GM21576 (cell line): Measurements from ENCODE around the gene TTC9.

Experiments used
- ATAC-seq: cut with Tn5 transposase; IDR thresholded peaks from one replicate; pipeline ENCODE4 v1.9.1; 2021; ENCODE audit warnings: mild to moderate bottlenecking, moderate library complexity; ENCODE audit not compliant: unreplicated experiment

Gene TTC9

DNA sequence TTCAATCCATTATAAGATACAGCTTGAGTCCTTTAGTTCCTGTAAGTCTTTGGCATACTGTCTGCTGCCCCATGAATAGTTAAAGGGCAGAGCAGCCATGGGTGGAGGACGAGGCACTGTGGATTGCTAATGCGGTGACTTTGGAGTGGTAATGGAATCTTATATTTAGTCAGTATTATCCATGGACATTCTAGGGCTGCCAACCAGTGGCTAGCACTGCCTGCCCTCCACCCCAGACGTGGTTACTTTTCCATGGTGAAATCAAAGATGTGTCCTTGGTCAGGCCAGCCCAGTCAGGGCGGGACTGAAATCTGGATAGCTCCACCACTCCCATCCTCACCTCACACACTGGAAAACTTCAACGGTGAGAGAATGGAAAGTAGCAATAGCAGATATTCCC, 2.3 kb downstream of the TTC9 start:
- ATAC-seq: no peak

DNA sequence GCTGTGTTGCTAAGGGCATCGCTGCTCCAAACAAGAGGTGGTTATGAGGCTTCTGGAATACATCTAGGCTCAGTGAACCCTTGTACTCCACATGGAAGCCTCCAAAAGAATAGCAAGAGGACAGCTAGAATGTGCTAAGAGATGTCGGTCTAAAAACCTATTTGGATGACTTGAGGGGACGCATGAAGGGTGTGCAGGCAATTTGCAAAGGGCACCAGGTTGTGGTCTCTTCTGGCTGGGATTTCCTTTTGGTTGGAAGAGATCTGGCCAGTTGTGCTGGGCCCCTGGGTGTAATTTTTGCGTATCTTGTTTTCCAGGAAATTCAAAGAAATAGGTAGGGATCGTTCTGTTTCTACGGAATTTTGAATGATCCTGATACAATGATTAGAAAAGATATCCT, 4.2 kb downstream of the TTC9 start:
- no peak for ATAC-seq

DNA sequence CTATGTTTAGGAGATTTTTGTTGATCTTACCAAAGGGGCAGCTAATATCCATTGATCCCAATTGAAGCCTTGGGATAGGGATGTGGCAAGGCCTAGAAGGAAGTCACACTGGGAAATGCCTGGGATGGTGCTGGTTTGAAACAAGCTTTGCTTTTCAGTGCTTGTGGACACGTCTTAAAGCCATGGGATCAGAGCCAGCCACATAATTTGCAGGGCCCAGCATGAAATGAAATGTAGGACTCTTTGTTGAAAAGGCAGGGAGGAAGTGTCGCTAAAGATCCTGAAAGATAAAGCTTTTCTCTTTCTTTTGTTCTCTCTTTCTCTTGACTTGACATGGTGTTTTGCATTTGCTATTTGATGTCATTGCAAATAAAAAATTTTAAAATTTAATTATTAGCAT, 5.0 kb downstream of the TTC9 start:
- ATAC-seq: no peak

DNA sequence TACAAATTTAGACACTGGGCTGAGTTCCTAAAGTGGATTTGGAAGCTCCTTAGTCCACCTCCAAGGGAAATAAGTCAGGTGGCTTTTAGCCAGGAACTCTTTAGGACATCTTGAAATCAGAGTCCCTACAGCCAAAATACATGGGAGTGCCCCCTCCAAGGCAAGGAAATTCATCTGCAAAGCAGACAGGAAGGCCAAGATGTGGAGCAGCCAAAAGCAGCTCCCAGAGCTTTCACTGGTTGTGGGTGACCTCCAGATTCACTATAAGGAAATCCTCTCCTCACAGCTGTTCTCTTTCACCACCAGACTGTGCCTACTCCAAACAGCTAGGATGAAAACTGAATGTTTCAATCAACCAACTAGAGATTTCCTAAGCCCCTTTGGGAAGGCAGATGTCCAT, 6.6 kb downstream of the TTC9 start:
- ATAC-seq: no peak

DNA sequence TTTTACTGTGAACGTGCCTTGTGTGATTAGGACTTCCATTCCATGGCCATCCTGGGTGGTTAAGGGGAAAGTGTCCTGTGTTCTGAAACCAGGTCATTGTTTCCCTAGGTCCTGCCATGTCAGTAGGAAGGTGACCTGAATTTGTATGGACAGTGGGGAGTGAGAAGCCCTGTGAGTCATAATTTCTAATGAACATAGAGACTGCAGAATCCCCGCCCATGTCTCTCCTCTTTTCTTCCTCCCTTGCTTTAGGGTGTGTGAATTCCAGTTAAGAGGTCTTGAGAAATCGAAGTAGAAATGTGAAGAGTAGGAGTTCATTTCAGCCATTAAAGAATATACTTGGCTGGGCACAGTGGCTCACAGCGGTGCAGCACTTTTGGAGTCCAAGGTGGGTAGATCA, 8.1 kb downstream of the TTC9 start:
- ATAC-seq: no peak

DNA sequence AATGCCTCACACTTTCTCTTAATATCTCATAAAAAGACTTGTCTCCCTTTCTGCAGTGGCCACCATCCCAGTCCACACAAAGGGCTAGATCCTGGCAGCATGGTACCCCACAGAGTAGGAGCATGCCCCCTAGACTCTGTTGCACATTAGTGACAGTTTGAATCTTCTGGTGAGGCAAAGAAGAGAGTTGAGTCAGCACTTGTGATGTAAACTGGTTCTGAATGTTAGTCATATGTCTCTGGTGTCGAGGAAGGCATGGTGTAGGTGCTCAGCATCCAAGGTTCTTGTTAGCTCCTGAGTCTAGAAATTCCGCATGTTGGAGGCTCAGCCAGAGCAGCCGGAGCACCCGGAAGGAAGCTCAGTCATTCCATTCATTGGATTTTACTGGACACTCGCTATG, 9.8 kb downstream of the TTC9 start:
- no peak for ATAC-seq

DNA sequence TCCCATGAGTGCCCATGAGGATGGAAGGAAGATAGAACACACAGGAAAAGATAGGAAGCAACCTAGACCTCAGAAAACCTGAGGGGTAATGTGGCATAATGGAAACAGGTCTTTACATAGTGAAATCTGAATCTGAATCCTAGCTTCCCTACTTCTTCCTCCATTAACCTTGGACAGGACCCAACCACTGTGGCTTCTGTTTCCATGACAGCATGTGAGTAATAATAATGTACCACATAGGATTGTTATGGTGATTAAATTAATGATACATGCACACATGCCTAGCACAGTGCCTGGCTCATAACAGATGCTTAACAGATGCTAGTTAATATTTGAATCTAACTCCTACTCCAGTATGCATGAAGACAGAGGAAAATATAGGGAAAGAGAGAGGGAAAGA, 11.2 kb downstream of the TTC9 start:
- no peak for ATAC-seq

DNA sequence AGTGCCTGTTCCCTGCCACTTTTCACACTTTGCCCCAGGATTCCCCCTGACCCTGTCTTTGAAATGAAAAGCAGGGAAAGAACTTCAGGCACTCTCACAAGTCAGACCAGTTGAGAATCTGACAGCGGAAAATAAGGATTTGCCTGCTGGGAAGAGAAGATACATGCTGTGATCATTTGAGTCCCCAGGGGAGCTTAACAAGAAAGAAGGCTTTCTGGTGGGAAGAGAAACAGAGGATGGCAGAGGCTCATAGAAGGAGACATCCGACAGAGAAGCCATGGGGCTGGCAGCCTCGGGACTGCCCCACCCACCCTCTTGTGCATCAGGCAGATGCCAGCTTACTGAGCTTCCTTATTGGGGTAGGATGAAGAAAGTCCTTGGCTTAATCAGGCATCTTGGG, 11.9 kb downstream of the TTC9 start:
- ATAC-seq: no peak

DNA sequence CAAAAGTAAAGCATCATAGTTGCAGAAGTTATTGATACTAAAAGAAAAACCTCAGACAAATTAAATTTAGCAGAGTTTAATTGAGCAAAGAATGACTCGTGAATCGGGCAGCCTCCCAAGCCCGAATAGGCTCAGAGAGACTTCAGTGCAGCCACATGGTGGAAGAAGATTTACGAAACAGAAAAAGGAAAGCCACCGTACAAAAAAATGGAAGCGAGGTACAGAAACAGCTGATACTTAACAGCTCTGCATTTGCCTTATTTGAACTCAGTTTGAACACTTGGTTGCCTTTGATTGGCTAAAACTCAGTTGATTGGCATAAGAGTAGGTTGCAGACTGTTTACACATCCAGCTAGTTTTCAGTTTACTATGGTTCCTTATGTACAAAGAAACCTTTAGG, 12.9 kb downstream of the TTC9 start:
- ATAC-seq: no peak

DNA sequence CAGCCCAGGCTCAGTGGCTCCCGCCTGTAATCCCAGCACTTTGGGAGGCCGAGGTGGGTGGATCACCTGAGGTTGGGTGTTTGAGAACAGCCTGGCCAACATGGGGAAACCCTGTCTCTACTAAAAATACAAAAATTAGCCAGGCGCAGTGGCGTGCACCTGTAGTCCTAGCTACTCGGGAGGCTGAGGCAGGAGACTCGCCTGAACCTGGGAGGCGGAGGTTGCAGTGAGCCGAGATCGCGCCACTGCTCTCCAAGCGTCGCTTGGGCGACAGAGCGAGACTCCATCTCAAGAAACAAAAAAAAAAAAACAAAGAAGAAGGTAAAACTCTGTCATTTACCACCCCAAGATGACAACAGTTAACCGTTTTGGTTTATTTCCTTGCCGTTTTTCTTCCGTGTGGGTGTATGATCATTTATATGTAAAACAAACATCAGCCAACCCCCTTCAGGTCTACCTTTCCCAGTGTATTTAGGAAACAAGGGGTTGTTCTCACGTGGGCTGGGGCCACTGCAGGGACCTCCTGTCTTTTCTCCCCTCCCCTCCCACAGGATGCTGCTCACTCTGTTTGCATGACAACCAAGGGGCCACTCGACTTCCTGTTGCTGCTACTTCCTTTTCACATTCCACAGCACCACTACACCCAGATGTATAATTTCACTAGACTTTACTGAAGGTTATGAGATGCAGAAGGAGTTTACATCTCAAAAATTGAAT, 13.6 kb downstream of the TTC9 start:
- ATAC-seq: peak; percentile 66

DNA sequence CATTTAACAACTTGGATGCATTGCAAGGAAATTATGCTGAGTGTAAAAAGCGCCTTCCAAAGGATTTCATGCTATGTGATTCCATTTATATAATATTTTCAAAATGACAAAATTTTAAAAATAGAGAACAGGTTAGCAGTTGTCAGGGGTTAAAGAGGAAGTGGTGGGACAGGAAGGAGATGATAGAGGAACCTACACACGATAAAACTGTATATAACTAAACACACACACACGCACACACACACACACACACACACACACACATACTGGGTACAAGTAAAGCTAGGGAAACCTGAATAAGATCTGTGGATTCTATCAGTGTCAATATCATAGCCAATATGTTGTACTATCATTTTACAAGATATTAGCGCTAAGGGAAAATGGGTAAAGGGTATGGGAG, 17.2 kb downstream of the TTC9 start:
- ATAC-seq: no peak

DNA sequence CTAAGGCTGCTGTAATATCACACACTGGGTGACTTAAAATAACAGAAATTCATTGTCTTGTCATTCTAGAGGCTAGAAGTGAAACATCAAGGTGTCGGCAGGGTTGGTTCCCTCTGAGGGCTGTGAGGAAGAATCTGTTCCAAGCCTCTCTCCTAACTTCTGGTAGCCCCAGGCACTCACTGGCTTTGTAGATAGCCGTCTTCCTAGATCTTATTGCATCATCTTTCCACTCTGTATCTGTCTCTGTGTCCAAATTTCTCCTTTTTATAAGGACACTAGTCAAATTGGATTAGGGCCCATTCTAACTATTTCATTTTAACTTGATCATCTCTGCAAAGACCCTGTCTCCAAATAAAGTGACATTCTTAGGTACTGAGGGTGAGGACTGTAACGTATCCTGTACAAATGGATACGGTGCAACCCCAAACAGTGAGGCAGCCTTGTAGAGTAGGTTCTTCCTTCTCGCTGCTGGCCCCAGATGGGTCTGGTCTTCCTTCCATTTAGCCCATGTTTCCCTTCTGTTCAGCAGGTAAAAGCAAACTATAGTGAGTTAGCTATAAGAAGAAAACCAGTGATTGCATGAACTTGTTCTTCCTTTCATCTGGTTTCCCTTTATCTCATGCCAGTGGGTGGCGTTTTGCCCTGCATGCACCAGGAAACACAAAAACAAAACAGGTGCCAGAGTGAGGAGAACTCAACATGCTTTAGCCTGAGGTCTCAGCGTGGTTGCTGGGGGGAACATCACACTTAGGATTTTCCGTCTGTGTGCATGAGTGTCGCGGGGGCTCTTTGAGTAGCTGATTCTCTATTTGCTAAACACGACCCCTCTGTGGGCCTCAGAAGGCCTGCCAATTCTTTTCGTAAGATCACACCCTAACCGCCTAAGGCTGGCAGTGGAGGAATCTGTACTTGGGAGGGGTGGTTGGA, 19.5 kb downstream of the TTC9 start:
- ATAC-seq: no peak

DNA sequence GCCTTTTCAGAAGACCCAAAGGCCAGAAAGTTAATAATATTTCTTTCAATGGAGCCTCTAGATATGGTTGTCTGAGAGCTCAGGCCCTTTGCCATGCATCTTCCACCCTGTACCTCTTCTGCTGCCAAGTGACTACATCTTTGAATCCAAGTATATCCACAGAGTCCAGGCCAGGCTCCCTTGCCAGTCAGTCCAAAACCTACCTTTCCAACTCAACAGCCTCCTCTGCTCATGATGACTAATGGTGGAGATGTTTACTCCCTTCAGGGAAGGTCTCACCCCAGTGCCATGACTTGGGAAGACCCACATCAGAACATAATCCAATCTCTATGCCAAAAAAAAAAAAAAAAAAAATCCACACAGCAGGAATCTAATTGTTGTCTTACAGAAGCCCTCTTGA, 20.4 kb downstream of the TTC9 start:
- no peak for ATAC-seq

DNA sequence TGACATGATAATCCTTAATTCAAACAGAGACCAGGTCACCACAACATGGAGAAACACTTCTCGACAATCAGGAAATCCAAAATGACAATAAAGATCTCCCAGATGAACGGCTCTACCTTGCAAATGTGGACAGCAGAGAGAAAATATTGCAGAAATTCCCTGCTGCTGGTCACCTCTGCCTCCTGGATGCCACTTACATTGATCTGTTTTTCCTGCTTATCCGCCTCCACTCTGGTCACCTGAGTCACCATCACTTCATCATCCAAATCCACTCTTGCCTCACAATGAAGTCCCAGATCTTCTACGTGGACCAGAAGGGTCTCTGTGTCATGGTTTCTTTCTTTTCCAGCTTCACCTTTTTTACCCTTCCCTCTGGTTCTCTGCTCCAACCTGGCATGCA, 21.1 kb downstream of the TTC9 start:
- no peak for ATAC-seq

DNA sequence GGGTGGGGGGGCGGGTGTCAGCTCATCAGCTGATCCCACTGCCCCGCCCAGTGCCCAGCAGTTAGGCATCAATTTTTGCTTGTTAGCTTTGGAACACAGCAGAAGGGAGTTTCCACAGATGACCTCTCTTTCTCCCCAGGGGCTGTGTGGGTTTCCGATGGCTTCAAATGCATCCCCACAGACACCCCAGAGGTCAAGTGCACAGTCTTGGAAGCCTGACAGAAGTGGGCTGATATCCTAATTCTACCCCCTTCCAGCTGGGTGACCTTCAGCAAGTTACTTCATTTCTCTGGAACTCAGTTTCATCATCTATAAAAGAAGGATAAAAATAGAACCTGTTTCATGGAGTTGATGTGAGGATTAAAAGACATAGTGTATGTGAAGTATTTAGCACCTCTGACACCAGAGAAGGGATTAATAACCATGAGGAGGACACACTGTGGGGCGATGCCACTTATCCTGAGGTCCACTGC, 22.0 kb downstream of the TTC9 start:
- ATAC-seq: peak; percentile 33

DNA sequence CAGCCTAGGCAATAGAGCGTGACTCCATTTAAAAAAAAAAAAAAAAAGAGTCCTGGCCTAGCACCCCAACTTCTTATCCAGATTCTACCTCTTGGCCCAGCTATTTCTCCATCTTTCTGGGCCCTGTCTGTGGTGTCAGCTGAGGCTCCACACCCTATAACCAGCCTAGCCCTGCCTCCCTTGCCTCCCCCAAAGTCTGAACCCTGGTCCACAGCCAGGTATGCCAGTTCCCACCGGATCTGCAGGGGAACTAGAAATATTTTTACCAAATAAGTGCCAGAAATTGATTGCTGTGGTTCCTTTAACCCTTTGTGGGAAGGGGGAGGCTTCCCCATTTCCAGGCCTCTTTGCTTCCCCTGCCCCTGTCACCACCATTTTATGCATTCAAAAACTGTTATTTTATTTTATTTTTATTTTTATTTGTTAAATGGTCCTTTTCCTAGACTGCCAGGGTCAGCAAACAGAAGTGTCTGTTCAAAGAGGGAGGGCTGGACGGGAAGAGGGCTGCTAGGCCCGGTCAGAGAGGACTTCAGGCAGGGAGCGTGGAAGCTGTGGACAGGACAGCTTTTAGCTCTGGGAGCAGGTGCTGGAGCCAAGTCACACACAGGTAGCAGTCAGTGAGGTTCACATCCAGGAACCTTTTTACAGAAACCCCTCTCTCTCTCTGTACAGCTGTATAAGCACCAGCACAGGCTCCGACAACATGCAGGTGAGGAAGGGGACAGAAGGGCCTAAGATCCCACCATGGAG, 23.2 kb downstream of the TTC9 start:
- ATAC-seq: peak; percentile 9

DNA sequence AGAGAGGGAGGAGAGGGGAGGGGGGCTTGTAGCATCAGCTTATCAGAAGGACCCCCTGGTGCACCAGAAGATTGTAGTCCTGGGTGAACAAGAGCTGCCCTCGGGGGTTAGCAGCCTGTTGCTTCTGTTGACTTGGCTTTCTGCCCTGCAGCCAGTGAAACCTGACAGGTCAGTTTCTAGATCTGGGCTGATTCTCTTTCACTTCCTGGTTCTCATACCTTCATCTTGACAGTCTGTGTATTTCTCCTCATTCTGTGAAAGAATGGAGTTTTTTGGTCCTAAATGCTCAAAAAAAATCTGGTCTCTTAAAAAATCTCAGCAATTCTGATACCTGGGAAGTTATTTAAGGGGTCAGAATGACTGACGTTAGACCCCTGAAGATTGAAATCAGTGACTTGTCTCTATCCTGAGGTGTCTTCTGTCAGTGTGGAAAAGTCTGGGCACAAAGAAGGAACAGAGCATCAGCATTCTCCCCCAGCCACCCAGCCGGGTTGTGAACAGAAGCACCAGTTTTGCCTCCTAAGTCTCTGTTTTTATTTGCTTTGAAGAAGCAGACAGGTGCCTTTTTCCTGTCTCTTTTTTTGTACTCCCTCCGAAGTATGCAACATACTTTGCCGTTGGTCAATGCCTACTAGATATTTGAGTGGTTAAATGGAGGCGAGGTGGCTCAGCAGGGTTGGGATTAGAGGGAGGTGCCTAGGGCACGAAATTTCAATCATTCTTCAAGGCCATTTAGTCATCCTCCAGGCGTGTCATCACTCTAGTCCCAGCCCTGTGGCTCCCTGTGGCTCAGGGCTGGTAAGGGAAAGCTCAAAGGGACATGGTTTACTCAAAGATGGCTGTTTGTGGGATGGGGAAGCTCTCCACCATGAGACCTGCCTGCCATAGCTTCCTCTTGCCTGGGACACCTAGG, 24.0 kb downstream of the TTC9 start:
- ATAC-seq: peak; percentile 44

DNA sequence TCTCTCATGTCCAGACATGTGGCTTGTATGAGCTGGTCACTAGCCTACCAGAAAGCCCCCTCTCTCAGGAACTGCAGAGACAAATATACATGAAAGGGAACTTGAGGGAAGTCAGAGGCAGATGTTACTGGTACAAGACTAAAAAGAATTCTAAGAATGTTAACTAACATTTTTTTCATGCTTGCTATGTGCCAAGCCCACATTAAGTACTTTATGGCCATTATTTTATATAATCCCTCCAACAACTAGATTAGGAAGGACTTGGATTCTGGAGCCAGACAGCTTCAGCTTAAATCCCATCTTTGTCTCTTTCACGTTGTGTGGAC, 24.6 kb downstream of the TTC9 start:
- ATAC-seq: no peak

DNA sequence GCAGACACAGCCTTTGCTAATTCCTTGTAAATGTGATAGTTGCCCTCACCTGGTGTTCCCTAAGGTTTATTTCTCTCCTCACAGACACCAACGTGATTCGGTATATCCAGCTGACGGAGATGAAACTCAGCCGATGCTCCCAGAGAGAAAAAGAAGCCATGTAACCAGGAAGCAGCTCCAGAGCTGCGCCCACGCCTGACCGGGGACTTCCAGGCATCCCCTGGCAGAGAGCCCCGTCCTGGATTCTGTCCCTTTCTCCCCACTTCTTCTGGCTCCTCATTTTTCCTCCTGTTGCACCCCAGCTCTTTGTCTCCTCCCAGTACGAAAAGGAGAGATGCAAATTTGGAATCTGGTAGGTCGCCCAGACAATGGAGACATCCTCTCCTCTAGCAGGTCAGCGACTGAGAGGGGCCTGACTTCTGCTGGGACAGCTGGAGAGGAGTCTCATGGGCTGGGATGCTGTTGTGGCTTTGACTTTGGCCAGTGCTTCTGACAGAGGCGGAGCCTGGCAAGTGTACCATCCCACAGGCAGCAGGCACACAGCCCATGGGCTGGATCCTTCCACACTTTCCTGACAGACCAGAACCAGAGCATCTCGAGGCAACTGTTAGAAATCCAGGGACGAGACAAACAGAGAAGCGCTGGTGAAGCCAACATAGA, 29.4 kb downstream of the TTC9 start:
- ATAC-seq: no peak
